Loucy (cell line): ENCODE data around the gene AIDA.

Experiments
- H2AFZ ChIP-seq: fragments of 200-600 bp; sonication (generic); 2 replicates; pipeline ENCODE4 v1.6.0; 2016; ENCODE audit warnings: antibody characterized with exemption, mild to moderate bottlenecking, low read length, moderate library complexity
- H3F3A ChIP-seq: fragments of 200-600 bp; 2 replicates; pipeline ENCODE4 v1.6.0; 2016; ENCODE audit warnings: antibody characterized with exemption, low read depth, mild to moderate bottlenecking
- H3K27me3 ChIP-seq: fragments of 200-600 bp; sonication (generic); 2 replicates; pipeline ENCODE4 v1.6.1; 2014; ENCODE audit warnings: low read length, mild to moderate bottlenecking; ENCODE audit not compliant: insufficient read depth, poor library complexity, severe bottlenecking
- H3K36me3 ChIP-seq: fragments of 200-600 bp; sonication (generic); 2 replicates; pipeline ENCODE4 v1.6.1; 2016; ENCODE audit warnings: low read length; ENCODE audit not compliant: insufficient read depth
- H3K4me1 ChIP-seq: fragments of 200-600 bp; sonication (generic); 2 replicates; pipeline ENCODE4 v1.5.1; 2014; ENCODE audit warnings: low read length, mild to moderate bottlenecking; ENCODE audit not compliant: insufficient read depth, poor library complexity, severe bottlenecking
- H3K4me2 ChIP-seq: fragments of 200-600 bp; sonication (generic); 2 replicates; pipeline ENCODE4 v1.6.0; 2014; ENCODE audit warnings: antibody characterized with exemption, low read length, low read depth, mild to moderate bottlenecking; ENCODE audit not compliant: poor library complexity, severe bottlenecking
- H3K4me3 ChIP-seq: fragments of 200-600 bp; sonication (generic); 2 replicates; pipeline ENCODE4 v1.5.1; 2014; ENCODE audit warnings: low read length, mild to moderate bottlenecking, mixed read lengths; ENCODE audit not compliant: poor library complexity, severe bottlenecking
- H3K79me2 ChIP-seq: fragments of 200-600 bp; sonication (generic); 2 replicates; pipeline ENCODE4 v1.6.1; 2014; ENCODE audit warnings: low read length; ENCODE audit not compliant: insufficient read depth
- H3K9ac ChIP-seq: fragments of 200-600 bp; sonication (generic); 2 replicates; pipeline ENCODE4 v1.6.0; 2014; ENCODE audit warnings: mild to moderate bottlenecking, low read depth, low read length, moderate library complexity; ENCODE audit not compliant: poor library complexity, severe bottlenecking
- H3K9me2 ChIP-seq: fragments of 200-600 bp; sonication (generic); replicated peaks from 2 replicates; pipeline ENCODE4 v1.6.1; 2016; ENCODE audit warnings: low read depth, low read length, mixed read lengths
- H3K9me3 ChIP-seq: fragments of 200-600 bp; sonication (generic); 2 replicates; pipeline ENCODE4 v1.6.1; 2014; ENCODE audit warnings: mild to moderate bottlenecking, antibody characterized with exemption, low read length, low read depth; ENCODE audit not compliant: insufficient read depth
- H4K20me1 ChIP-seq: fragments of 200-600 bp; sonication (generic); 2 replicates; pipeline ENCODE4 v1.6.0; 2014; ENCODE audit warnings: antibody characterized with exemption, low read length, mild to moderate bottlenecking; ENCODE audit not compliant: insufficient read depth, poor library complexity, severe bottlenecking
- EZH2phosphoT487 ChIP-seq: fragments of 200-600 bp; IDR thresholded peaks from 2 replicates; pipeline ENCODE4 v1.6.1; 2018; ENCODE audit warnings: antibody characterized with exemption, mild to moderate bottlenecking, moderate library complexity, borderline replicate concordance
- TF ChIP-seq, protein P1 (sequence below): fragments of 200-600 bp; sonication (generic); conservative IDR thresholded peaks from 2 replicates; pipeline ENCODE4 v1.5.1; 2014; ENCODE audit warnings: mild to moderate bottlenecking, antibody characterized with exemption, low read length

Gene AIDA

DNA sequence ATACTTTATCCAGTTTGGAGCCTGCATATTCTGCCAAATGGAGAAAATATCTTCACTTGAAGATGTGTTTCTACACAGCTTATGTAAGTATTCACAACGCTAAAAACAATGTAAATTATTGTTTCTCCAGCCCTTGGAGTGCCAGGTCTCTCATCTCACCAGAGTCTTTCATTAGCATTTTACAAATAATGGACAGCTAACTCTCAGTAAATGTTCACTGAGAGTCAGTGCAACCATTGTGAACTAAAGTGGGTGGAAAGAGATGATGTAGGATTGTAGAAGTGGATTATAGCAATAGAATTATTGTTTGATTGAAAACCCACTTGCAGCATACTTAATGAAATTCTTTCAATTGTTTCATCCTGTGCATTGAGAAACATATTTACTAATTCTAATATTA lies 16.5 kb upstream of the AIDA start:
- no peak overlapping the region for H2AFZ ChIP-seq
- H3F3A ChIP-seq = no peaks in the 10 kb centered on the region
- no peak overlapping the region for H3K9ac ChIP-seq
- H4K20me1 ChIP-seq = no peaks in the 10 kb centered on the region
- no peaks in the 10 kb centered on the region for H3K4me1 ChIP-seq
- no peaks in the 10 kb centered on the region for H3K9me3 ChIP-seq
- H3K4me2 ChIP-seq = no peak overlapping the region
- H3K36me3 ChIP-seq = peaks cover 92% of the 10 kb centered on the region; the same call in 1 of the 2 replicates
- TF ChIP-seq, protein P1, sequence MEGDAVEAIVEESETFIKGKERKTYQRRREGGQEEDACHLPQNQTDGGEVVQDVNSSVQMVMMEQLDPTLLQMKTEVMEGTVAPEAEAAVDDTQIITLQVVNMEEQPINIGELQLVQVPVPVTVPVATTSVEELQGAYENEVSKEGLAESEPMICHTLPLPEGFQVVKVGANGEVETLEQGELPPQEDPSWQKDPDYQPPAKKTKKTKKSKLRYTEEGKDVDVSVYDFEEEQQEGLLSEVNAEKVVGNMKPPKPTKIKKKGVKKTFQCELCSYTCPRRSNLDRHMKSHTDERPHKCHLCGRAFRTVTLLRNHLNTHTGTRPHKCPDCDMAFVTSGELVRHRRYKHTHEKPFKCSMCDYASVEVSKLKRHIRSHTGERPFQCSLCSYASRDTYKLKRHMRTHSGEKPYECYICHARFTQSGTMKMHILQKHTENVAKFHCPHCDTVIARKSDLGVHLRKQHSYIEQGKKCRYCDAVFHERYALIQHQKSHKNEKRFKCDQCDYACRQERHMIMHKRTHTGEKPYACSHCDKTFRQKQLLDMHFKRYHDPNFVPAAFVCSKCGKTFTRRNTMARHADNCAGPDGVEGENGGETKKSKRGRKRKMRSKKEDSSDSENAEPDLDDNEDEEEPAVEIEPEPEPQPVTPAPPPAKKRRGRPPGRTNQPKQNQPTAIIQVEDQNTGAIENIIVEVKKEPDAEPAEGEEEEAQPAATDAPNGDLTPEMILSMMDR = no peak
- no peak for TF ChIP-seq EZH2phosphoT487
- H3K4me3 ChIP-seq = no peak overlapping the region
- H3K79me2 ChIP-seq = no peaks in the 10 kb centered on the region
- H3K9me2 ChIP-seq = no peaks in the 10 kb centered on the region
- H3K27me3 ChIP-seq = no peaks in the 10 kb centered on the region

DNA sequence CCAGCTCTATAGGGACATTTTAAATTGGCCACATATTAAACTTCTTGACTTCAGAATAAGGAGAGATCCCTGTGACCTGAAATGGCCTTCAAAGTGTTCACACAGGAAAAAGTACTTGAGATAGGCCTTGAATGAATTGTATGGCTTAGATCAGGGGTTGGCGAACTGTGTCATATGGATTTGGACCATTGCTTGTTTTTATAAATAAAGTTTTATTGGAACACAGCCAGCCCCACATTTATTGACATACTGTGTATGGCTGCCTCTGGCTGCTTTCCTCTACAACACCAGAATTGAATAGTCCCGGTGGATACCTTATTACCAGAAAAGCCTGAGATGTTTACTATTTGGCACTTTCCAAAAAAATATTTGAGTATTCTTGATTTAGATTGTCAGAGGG lies 4.1 kb upstream of the AIDA start:
- no peaks in the 10 kb centered on the region for H4K20me1 ChIP-seq
- H3K9me2 ChIP-seq = no peaks in the 10 kb centered on the region
- no peak overlapping the region for H3K4me3 ChIP-seq
- H3K4me2 ChIP-seq = no peak overlapping the region
- H3K4me1 ChIP-seq = peaks cover 5% of the 10 kb centered on the region
- peaks cover 25% of the 10 kb centered on the region for H3K79me2 ChIP-seq
- no peaks in the 10 kb centered on the region for H3K27me3 ChIP-seq
- H3K36me3 ChIP-seq = peaks cover 24% of the 10 kb centered on the region
- no peak overlapping the region for H2AFZ ChIP-seq
- H3F3A ChIP-seq = peaks cover 6% of the 10 kb centered on the region; the same call in 1 of the 2 replicates
- no peaks in the 10 kb centered on the region for H3K9me3 ChIP-seq
- TF ChIP-seq, protein P1 = no peak
- no peak overlapping the region for H3K9ac ChIP-seq

DNA sequence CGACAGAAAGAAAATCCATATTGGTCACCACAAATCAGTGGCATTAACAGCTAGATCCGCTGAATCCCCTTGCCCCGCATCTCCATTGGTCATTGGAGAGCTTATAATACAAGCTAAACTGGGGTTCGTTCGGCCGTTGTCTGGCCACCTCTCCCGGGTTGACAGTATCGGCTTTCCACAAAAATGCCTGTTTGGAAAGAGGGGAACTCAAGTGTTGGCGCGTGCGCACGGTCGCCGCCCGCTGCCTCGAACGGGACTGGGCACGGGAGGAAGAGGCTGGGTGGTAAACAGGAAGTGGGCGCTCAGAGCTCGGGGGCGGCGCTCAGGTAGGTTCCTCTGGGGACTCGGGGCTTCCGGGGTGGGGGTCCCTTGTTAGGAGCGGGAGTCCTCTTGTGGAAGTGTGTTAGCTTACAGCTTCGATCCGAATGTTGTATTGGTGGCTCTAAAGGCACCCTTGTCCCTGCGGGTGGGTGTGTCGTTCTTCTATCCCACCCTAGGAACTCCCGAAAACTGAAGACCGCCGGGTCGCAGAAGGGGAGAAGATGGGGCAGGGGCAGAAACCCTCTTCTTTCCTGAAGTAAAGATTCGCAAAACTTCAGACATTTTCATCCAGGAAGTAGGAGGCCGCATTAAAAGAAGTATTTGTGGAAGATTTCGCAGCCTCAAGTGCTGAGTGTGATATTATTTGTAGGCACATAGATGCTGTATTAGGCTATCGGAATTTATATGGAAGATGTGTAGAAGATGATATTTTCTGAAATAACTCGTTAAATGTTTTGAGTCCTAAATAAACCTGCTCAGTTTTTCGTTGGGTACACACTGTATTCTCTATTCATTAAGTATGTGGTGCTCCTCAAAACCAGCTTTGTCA lies 1.0 kb upstream of the AIDA start:
- Histone ChIP-seq H3K4me2 (peak overlapping the region; percentile 69), H3K4me1 (peaks cover 20% of the 10 kb centered on the region), H2AFZ (peak overlapping the region; percentile 95), H3F3A (no peaks in the 10 kb centered on the region; the same call in 1 of the 2 replicates), H4K20me1 (peaks cover 13% of the 10 kb centered on the region), H3K9ac (peak overlapping the region; percentile 87), H3K9me3 (no peaks in the 10 kb centered on the region), H3K27me3 (no peaks in the 10 kb centered on the region), H3K36me3 (peaks cover 6% of the 10 kb centered on the region; the same call in 1 of the 2 replicates), H3K79me2 (peaks cover 55% of the 10 kb centered on the region), H3K9me2 (no peaks in the 10 kb centered on the region), H3K4me3 (peak overlapping the region; percentile 81)
- TF ChIP-seq, protein P1 = no peak
